Liver (tissue), 9 donors: ENCODE measurements around the gene YPEL4. TPM values are rescaled to one million over a fixed set of nuclear protein-coding genes. Genes with fewer than 3 reads are reported as not detected.

Experiments
- DNase-seq: peaks from one replicate; pipeline ENCODE4 v3.0.0-alpha.2; 2017; ENCODE audit warnings: low spot score
- H3K27ac ChIP-seq, 2 donors: one replicate each; pipeline ENCODE4 v1.7.0; 2013; ENCODE audit warnings: inconsistent platforms in 2 of 2, low read length in 2 of 2, control low read depth in 1 of 2, low read depth in 1 of 2, mild to moderate bottlenecking in 1 of 2
- H3K27me3 ChIP-seq, 4 donors: one replicate each; pipeline versions ENCODE4 v1.6.1 to v1.7.0; 2013; ENCODE audit warnings: low read length in 3 of 4, inconsistent platforms in 1 of 4, mild to moderate bottlenecking in 1 of 4, moderate library complexity in 1 of 4; ENCODE audit not compliant: control insufficient read depth in 4 of 4, insufficient read depth in 4 of 4
- H3K36me3 ChIP-seq, 4 donors: one replicate each; pipeline versions ENCODE4 v1.6.1 to v1.7.0; 2013; ENCODE audit warnings: low read length in 3 of 4, mild to moderate bottlenecking in 3 of 4, low read depth in 1 of 4, moderate library complexity in 1 of 4; ENCODE audit not compliant: control insufficient read depth in 4 of 4, insufficient read depth in 3 of 4
- H3K4me1 ChIP-seq, 4 donors: one replicate each; pipeline versions ENCODE4 v1.6.1 to v1.7.0; 2013; ENCODE audit warnings: low read length in 3 of 4, mild to moderate bottlenecking in 3 of 4, moderate library complexity in 1 of 4; ENCODE audit not compliant: control insufficient read depth in 4 of 4, insufficient read depth in 4 of 4
- H3K4me3 ChIP-seq, 3 donors: one replicate each; pipeline versions ENCODE4 v1.6.1 to v1.7.0; 2013; ENCODE audit warnings: low read length in 3 of 3, control low read depth in 1 of 3, low read depth in 1 of 3, mild to moderate bottlenecking in 1 of 3
- H3K9ac ChIP-seq, 2 donors: one replicate each; pipeline ENCODE4 v1.7.0; 2013; ENCODE audit warnings: low read length in 2 of 2, mild to moderate bottlenecking in 2 of 2, moderate library complexity in 2 of 2, control low read depth in 1 of 2, low read depth in 1 of 2
- H3K9me3 ChIP-seq, 4 donors: one replicate each; pipeline versions ENCODE4 v1.6.1 to v1.7.0; 2013; ENCODE audit warnings: low read length in 3 of 4; ENCODE audit not compliant: control insufficient read depth in 4 of 4
- EGR1 ChIP-seq, 2 donors: IDR thresholded peaks; 2 replicates each; pipeline ENCODE4 v1.6.1; 2016 to 2018; ENCODE audit warnings: antibody characterized with exemption in 2 of 2, low read depth in 2 of 2
- FOXA2 ChIP-seq: IDR thresholded peaks from 2 replicates; pipeline ENCODE4 v1.6.1; 2016; ENCODE audit warnings: antibody characterized with exemption
- GABPA ChIP-seq, 2 donors: IDR thresholded peaks in 1 of 2; conservative IDR thresholded peaks in 1 of 2; 2 replicates each; pipeline ENCODE4 v1.6.1; 2016; ENCODE audit warnings: antibody characterized with exemption in 2 of 2, mild to moderate bottlenecking in 1 of 2, moderate library complexity in 1 of 2
- HNF4A ChIP-seq, 2 donors: conservative IDR thresholded peaks; 2 replicates each; pipeline ENCODE4 v1.6.1; 2016; ENCODE audit warnings: antibody characterized with exemption in 2 of 2, mild to moderate bottlenecking in 2 of 2
- HNF4G ChIP-seq: IDR thresholded peaks from 2 replicates; pipeline ENCODE4 v1.6.1; 2016; ENCODE audit warnings: antibody characterized with exemption
- JUND ChIP-seq, 2 donors: IDR thresholded peaks; 2 replicates each; pipeline ENCODE4 v1.6.1; 2016; ENCODE audit warnings: antibody characterized with exemption in 2 of 2
- SP1 ChIP-seq: IDR thresholded peaks from 2 replicates; pipeline ENCODE4 v1.6.1; 2018; ENCODE audit warnings: antibody characterized with exemption, mild to moderate bottlenecking
- TAF1 ChIP-seq: conservative IDR thresholded peaks from 2 replicates; pipeline ENCODE4 v1.6.1; 2016; ENCODE audit warnings: antibody characterized with exemption, mild to moderate bottlenecking
- WGBS: extraction: QIAGEN DNeasy Blood & Tissue Kit; methylation state at CpG from one replicate; pipeline ENCODE4 v1.1.7; 2013; 5-methylcytosine and 5-hydroxymethylcytosine counted together
- polyA plus RNA-seq, 2 donors: library from polyadenylated mRNA; stranded (reverse) in 1 of 2; unstranded in 1 of 2; fragments of 200-250 nt in 1 of 2; fragments of >200 nt in 1 of 2; fragmentation: Nextera tagmentation in 1 of 2; extraction: Ambion mirVana in 1 of 2; gene quantifications; one replicate each; pipeline versions ENCODE4 v1.2.1 to v1.2.3, GENCODE V29; 2013 to 2015
- total RNA-seq, 2 donors: library from RNA; depleted of rRNA; stranded (reverse); fragments of >200 nt; gene quantifications; one replicate each; pipeline ENCODE4 v1.2.3, GENCODE V29; 2014
- TF ChIP-seq, protein P1 (sequence below): IDR thresholded peaks from 2 replicates; pipeline ENCODE4 v1.6.1; 2016; ENCODE audit warnings: antibody characterized with exemption
- TF ChIP-seq, protein P2 (sequence below): fragments of 150-350 bp; IDR thresholded peaks from 2 replicates; pipeline ENCODE4 v1.5.1; 2017; ENCODE audit warnings: improper control_type of control experiment, low read depth, low read length; ENCODE audit not compliant: missing input control
- TF ChIP-seq, protein P3 (sequence below): IDR thresholded peaks from 2 replicates; pipeline ENCODE4 v1.6.1; 2016; ENCODE audit warnings: antibody characterized with exemption, mild to moderate bottlenecking
- TF ChIP-seq, protein P4 (sequence below): IDR thresholded peaks from 2 replicates; pipeline ENCODE4 v1.6.1; 2016; ENCODE audit warnings: antibody characterized with exemption
- donor health status: healthy.
- donor health status: healthy.
- donor health status: healthy.
- donor health status: healthy.
- donor health status: healthy.

YPEL4 gene
- total and polyA plus RNA-seq, 4 donors, result 0.08 to 19.9 (median 0.22) TPM

DNA sequence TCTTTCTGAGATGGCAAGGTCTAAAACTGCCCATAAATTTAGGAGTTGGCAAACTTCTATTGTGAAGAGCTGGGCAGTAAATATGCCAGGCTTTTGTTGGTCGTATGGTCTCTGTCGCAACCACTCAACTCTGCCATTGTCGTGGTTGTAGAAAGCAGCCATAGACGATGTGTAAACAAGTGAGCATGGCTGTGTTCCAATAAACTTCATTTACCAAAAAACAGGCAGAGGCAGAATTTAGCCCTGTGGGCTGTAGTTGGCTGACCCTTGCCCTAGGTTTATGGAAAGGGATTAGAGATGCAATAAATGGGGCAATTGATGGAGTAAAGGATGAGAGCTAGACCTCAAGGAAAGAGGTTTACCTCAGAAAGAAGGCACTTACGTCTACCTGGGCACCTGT lies 17.6 kb downstream of the YPEL4 start (continued):
- TF ChIP-seq, protein P1, sequence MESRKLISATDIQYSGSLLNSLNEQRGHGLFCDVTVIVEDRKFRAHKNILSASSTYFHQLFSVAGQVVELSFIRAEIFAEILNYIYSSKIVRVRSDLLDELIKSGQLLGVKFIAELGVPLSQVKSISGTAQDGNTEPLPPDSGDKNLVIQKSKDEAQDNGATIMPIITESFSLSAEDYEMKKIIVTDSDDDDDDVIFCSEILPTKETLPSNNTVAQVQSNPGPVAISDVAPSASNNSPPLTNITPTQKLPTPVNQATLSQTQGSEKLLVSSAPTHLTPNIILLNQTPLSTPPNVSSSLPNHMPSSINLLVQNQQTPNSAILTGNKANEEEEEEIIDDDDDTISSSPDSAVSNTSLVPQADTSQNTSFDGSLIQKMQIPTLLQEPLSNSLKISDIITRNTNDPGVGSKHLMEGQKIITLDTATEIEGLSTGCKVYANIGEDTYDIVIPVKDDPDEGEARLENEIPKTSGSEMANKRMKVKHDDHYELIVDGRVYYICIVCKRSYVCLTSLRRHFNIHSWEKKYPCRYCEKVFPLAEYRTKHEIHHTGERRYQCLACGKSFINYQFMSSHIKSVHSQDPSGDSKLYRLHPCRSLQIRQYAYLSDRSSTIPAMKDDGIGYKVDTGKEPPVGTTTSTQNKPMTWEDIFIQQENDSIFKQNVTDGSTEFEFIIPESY, result no peak
- TF ChIP-seq FOXA2, result no peak

DNA sequence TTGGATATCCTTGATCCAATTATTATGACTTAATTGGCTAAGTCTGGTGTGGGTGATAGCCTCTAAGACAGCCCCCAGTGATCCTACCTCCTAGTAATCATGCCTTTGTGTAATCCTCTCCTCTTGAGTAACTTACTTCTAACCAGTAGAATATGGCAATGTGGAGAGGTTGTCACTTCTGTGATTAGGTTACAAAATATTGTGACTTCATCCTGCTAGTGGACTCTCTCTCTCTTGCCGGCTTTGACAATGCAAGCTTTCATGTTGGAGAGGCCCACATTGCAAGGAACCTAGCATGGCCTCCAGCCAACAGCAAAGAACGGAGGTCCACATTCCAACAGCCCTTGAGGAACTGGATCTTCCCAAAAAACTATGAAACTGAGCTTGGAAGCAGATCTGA lies 19.5 kb downstream of the YPEL4 start:
- H3K4me1 ChIP-seq, result peaks cover 0 to 5% (median 0%) of the 10 kb centered on the region in 4 donors
- WGBS, result 82% methylated on average over 2 of the region's 2 CpGs
- TF ChIP-seq, protein P2, sequence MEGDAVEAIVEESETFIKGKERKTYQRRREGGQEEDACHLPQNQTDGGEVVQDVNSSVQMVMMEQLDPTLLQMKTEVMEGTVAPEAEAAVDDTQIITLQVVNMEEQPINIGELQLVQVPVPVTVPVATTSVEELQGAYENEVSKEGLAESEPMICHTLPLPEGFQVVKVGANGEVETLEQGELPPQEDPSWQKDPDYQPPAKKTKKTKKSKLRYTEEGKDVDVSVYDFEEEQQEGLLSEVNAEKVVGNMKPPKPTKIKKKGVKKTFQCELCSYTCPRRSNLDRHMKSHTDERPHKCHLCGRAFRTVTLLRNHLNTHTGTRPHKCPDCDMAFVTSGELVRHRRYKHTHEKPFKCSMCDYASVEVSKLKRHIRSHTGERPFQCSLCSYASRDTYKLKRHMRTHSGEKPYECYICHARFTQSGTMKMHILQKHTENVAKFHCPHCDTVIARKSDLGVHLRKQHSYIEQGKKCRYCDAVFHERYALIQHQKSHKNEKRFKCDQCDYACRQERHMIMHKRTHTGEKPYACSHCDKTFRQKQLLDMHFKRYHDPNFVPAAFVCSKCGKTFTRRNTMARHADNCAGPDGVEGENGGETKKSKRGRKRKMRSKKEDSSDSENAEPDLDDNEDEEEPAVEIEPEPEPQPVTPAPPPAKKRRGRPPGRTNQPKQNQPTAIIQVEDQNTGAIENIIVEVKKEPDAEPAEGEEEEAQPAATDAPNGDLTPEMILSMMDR, result no peak
- TF ChIP-seq TAF1, result no peak
- TF ChIP-seq GABPA (IDR thresholded peaks at IDR 0.05 in 1 of 2, conservative IDR thresholded peaks at IDR 0.05 in 1 of 2), result no peak
- TF ChIP-seq SP1, result no peak
- no peak for TF ChIP-seq HNF4G
- TF ChIP-seq, protein P3, sequence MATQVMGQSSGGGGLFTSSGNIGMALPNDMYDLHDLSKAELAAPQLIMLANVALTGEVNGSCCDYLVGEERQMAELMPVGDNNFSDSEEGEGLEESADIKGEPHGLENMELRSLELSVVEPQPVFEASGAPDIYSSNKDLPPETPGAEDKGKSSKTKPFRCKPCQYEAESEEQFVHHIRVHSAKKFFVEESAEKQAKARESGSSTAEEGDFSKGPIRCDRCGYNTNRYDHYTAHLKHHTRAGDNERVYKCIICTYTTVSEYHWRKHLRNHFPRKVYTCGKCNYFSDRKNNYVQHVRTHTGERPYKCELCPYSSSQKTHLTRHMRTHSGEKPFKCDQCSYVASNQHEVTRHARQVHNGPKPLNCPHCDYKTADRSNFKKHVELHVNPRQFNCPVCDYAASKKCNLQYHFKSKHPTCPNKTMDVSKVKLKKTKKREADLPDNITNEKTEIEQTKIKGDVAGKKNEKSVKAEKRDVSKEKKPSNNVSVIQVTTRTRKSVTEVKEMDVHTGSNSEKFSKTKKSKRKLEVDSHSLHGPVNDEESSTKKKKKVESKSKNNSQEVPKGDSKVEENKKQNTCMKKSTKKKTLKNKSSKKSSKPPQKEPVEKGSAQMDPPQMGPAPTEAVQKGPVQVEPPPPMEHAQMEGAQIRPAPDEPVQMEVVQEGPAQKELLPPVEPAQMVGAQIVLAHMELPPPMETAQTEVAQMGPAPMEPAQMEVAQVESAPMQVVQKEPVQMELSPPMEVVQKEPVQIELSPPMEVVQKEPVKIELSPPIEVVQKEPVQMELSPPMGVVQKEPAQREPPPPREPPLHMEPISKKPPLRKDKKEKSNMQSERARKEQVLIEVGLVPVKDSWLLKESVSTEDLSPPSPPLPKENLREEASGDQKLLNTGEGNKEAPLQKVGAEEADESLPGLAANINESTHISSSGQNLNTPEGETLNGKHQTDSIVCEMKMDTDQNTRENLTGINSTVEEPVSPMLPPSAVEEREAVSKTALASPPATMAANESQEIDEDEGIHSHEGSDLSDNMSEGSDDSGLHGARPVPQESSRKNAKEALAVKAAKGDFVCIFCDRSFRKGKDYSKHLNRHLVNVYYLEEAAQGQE, result no peak
- TF ChIP-seq EGR1 (IDR thresholded peaks at IDR 0.05; ENCODE audit: low read depth in 2 of 2), result no peak
- TF ChIP-seq FOXA2, result no peak
- no peak for TF ChIP-seq HNF4A (conservative IDR thresholded peaks at IDR 0.05)
- no peak for TF ChIP-seq JUND (IDR thresholded peaks at IDR 0.05)
- TF ChIP-seq, protein P1, result no peak
- H3K9ac ChIP-seq, result no peak overlapping the region
- no peak for DNase-seq
- H3K9me3 ChIP-seq, result no peaks in the 10 kb centered on the region
- no peak overlapping the region for H3K27ac ChIP-seq
- no peaks in the 10 kb centered on the region for H3K27me3 ChIP-seq
- peaks cover 3 to 11% (median 6%) of the 10 kb centered on the region in 4 donors for H3K36me3 ChIP-seq
- no peak overlapping the region for H3K4me3 ChIP-seq

DNA sequence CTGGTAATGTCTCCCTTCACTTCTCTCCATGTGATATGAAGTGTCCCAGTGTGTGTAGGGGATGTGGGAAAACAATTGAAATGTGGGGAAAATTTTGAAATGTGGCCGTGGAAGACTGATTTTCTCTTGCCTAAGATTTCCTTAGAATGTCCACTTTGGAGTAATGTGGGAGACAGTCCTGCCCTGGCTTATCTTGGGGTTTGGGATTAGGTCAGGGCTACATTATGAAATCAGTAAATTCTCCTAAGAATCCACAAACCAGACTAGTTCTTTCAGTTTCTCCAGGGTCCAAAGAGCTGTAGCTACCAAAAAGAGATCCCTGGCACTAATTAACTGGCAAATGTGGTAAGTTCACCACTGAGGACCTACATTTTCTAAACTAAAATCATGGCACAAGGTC lies 22.8 kb downstream of the YPEL4 start:
- Histone ChIP-seq H3K36me3 (peaks cover 3 to 28% (median 15%) of the 10 kb centered on the region in 4 donors), H3K9ac (no peak overlapping the region), H3K9me3 (no peaks in the 10 kb centered on the region), H3K4me3 (no peak overlapping the region), H3K27ac (no peak overlapping the region), H3K27me3 (no peaks in the 10 kb centered on the region), H3K4me1 (peaks cover 0 to 5% (median 0%) of the 10 kb centered on the region in 4 donors)
- WGBS, result 72% methylated on average over 1 of the region's 1 CpG
- DNase-seq, result no peak
- TF ChIP-seq, protein P2, result no peak
- no peak for TF ChIP-seq FOXA2
- TF ChIP-seq TAF1, result no peak
- no peak for TF ChIP-seq HNF4G
- TF ChIP-seq, protein P3, result no peak
- TF ChIP-seq, protein P4, sequence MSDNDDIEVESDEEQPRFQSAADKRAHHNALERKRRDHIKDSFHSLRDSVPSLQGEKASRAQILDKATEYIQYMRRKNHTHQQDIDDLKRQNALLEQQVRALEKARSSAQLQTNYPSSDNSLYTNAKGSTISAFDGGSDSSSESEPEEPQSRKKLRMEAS, result no peak
